ENCODE measurements around the gene BTBD6.

BTBD6 gene

GRCh38 chr14:105229099-105229655, 19.2 kb upstream of the BTBD6 start:
- in situ Hi-C loops (cut with MboI; ENCODE audit: low sequenced_read_pairs), result no loop called here

DNA sequence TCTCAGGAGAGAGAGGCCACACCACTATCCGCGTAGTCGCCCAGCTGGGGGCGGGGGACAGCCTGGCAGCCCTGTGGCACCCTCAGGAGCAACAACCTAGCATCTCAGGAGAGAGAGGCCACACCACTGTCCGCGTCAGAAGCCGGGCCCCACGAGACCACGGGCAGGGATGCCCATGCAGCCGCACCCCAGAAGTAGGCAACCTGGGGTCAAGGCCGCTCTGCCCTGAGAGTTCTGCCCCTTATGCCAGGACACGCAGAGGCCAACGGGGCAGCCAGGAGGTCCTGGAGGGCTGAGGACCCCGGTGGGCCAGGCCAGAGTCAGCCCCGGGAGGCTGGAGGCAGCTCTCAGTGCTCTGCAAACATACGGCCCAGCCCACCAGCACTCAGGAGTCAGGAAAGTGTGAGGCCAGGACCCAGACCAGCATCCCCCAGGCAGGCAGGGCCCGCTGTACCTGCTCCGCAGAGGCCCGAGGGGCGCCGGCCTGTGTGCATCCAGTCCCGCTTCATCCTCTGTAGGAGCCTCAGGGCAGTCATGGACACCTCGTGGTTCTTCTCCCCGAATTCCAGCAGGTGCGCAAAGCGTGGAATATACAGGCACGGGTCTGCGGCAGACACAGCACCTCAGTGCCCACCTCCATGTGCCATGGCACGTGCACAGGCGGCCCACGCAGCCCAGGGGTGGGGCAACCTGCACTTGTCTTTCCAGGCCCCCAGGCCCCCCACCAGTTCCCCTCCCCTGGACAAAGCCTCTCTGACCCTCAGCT, 7.3 kb upstream of the BTBD6 start:
- in situ Hi-C loops (cut with MboI; ENCODE audit: low sequenced_read_pairs), result no loop called here

DNA sequence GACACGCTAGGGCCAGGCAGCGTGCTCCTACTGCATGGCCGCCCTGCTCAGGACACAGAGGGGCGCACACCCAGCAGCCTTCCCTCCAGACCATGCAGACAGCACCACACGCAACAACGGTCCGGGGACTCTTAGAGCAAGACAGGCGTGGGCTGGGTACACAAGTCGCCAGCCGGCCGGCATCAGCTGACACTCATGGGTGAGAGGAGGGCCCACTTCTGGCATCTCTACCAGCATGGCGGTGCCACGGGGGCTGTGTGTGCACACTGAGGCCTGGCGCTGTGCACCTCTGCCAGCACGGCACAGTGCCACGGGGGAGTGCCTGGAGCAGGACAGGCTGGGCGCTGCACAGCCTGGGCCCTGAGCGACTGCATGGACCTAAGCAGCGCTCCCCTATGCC, 6.7 kb upstream of the BTBD6 start:
- in situ Hi-C loops (cut with MboI; ENCODE audit: low sequenced_read_pairs), result no loop called here

GRCh38 chr14:105244334-105244733, 4.0 kb upstream of the BTBD6 start:
- in situ Hi-C loops (cut with MboI; ENCODE audit: low sequenced_read_pairs), result no loop called here

- in situ Hi-C loops (cut with MboI; ENCODE audit: low sequenced_read_pairs), result no loop called here
Observed at GRCh38 chr14:105247026-105247425, 1.3 kb upstream of the BTBD6 start.

DNA sequence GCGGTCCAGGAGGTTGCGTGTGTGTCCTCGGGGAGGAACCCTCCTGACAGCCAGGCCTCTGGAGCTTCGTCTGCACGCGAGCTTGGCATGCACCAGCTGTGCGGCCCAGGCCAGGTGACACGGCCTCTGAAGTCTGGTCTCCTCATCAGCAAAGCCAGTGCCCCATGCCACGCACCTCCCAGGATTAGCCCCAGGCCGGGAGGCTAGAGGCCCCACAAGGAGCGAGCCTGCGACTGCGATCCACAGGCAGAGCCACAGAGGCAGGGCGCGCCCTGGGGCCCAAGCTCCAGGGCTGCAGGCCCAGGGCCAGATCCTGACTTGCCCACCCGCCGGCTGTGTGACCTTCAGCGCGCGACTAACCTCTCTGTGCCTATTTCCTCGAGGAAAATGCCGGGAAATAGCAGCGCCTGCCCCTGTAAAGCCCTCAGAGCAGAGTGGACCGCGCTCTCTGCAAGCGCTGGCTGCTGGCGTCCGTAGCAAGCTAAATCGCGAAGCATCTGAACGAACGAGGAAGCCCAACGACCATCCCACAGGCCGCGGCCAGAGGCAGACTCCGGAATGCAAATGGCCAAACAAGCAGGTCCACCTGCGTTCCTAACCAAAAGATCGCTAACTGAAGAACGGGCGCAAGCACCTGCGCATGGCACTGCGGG, 492 bp upstream of the BTBD6 start:
- in situ Hi-C loops (cut with MboI; ENCODE audit: low sequenced_read_pairs), result no loop called here

GRCh38 chr14:105249182-105250007, 1.1 kb downstream of the BTBD6 start:
- in situ Hi-C loops (cut with MboI; ENCODE audit: low sequenced_read_pairs), result no loop called here

DNA sequence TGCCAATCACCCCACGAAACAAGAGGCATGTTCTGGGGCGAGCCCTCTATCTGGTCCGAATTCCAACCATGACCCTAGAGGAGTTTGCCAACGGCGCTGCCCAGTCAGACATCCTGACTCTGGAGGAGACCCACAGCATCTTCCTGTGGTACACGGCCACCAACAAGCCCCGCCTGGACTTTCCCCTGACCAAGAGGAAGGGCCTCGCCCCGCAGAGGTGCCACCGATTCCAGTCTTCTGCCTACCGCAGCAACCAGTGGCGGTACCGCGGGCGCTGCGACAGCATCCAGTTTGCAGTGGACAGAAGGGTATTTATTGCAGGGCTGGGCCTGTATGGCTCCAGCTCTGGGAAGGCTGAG, 1.7 kb downstream of the BTBD6 start:
- in situ Hi-C loops (cut with MboI; ENCODE audit: low sequenced_read_pairs), result no loop called here

GRCh38 chr14:105250986-105251385, 2.7 kb downstream of the BTBD6 start:
- in situ Hi-C loops (cut with MboI; ENCODE audit: low sequenced_read_pairs), result no loop called here

DNA sequence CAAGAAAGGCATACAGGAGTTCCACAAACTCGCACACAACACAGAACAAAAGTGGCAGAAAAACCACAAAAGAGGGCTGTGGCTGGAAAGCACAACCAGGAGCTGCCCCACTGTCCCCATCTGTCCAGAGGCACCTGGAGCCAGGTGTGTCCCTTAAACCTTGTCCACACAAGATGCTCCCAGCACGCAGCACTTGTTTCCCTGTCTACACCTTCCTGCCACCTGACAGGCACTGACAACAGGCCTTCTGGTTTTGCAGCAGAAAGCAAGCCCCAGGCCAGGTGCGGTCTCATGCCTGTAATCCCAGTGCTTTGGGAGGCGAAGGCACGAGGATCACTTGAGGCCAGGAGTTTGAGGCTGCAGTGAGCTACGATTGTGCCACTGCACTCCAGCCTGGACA, 3.6 kb downstream of the BTBD6 start:
- in situ Hi-C loops (cut with MboI; ENCODE audit: low sequenced_read_pairs), result no loop called here

- in situ Hi-C loops (cut with MboI; ENCODE audit: low sequenced_read_pairs), result no loop called here
Observed at GRCh38 chr14:105252552-105253328, 4.4 kb downstream of the BTBD6 start.

DNA sequence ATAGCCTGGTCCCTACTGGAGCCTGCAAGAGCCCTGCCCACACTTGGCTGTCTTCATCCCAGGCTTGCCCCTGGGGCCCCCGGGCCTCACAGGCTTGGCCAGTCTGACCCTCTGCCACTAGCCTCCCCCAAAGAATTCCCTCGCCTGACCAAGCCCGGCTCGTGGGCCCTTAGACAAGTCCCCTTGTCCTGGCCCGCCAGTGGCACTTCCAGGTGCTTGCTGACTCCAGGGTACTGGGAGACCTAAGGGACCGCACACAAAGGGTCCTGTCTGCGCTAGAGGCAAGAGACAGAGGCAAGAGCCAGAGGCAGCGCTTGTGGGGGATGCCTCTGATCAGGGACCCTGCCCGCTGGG, 5.0 kb downstream of the BTBD6 start:
- in situ Hi-C loops (cut with MboI; ENCODE audit: low sequenced_read_pairs), result no loop called here

- in situ Hi-C loops (cut with MboI; ENCODE audit: low sequenced_read_pairs), result no loop called here
Observed at GRCh38 chr14:105255021-105255507, 6.7 kb downstream of the BTBD6 start.

- in situ Hi-C loops (cut with MboI; ENCODE audit: low sequenced_read_pairs), result no loop called here
Observed at GRCh38 chr14:105256292-105256960, 8.1 kb downstream of the BTBD6 start.

DNA sequence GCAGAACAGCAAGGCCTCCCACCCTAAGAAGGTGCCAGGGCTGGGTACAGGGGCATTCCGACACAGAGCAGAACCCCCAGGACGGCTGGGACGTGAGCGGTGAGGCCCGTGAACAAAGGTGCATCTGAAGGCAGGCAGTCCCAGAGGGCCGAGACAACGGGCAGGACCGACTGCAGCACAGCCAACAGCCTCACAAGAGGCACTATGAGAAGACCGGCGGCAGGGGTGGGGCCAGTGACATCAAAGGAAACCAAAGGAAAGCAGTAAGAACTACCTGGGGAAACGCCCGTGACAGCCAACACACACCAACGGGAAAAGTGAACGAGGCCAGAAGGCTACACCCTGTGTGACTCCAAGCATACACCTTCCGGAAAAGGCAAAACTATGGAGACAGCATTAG, 9.1 kb downstream of the BTBD6 start:
- in situ Hi-C loops (cut with MboI; ENCODE audit: low sequenced_read_pairs), result no loop called here

GRCh38 chr14:105258846-105259245, 10.5 kb downstream of the BTBD6 start:
- in situ Hi-C loops (cut with MboI; ENCODE audit: low sequenced_read_pairs), result no loop called here

DNA sequence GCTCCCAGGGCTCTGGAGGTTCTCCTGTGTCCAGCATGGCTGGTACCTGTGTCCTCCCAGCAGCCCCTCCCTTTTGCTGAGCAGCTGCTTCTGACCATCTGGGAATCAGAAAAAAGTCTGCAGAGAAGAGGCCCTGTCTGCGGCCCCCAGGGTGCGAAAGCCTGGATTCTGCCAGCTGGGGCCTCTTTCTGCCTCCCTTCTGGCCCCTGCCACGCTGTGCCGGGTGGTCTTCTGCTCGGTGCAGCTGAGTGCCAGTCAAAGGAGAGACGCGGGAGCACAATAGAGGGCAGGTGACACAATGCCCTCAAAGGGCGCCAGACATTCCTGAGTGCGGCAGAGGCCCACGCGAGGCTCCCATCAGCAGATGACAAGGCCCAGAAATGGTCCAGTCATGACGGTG, 12.6 kb downstream of the BTBD6 start:
- in situ Hi-C loops (cut with MboI; ENCODE audit: low sequenced_read_pairs), result no loop called here

GRCh38 chr14:105261781-105262180, 13.4 kb downstream of the BTBD6 start:
- in situ Hi-C loops (cut with MboI; ENCODE audit: low sequenced_read_pairs), result no loop called here

- in situ Hi-C loops (cut with MboI; ENCODE audit: low sequenced_read_pairs), result no loop called here
Observed at GRCh38 chr14:105267820-105268548, 19.7 kb downstream of the BTBD6 start.

Measured in HL-60/S4 (cell line).